GM19193 (cell line): ENCODE results near the gene TAF11L11.
"Not testable (repeated sequence)": the region's sequence is repeated elsewhere in the genome, so short reads cannot be mapped to it uniquely, and the experiment has no call there.

Source experiments
- POLR2A ChIP-seq: IDR thresholded peaks from 4 replicates; pipeline ENCODE4 v1.6.1; 2011; ENCODE audit not compliant: insufficient read depth, insufficient read length; ENCODE audit errors: extremely low read depth

Gene TAF11L11

GRCh38 chr5:17603880-17604279 lies at the start of gene TAF11L11:
TSS of gene TAF11L11 (plus strand) at chr5:17604183.
- TF ChIP-seq POLR2A, result not testable (repeated sequence)

GRCh38 chr5:17585658-17586057 lies 18.3 kb upstream of the TAF11L11 start, which contains the start of gene TAF11L7:
TSS of gene TAF11L7 (minus strand) at chr5:17585758.
- not testable (repeated sequence) for TF ChIP-seq POLR2A

GRCh38 chr5:17590860-17591259 lies 13.1 kb upstream of the TAF11L11 start, which contains the start of gene TAF11L8:
TSS of gene TAF11L8 (minus strand) at chr5:17590960.
- not testable (repeated sequence) for TF ChIP-seq POLR2A

- not testable (repeated sequence) for TF ChIP-seq POLR2A
Measured at GRCh38 chr5:17594255-17594654, 9.7 kb upstream of the TAF11L11 start, which contains the start of gene TAF11L9. TSS of gene TAF11L9 (minus strand) at chr5:17594394.

- not testable (repeated sequence) for TF ChIP-seq POLR2A
Measured at GRCh38 chr5:17597728-17598127, 6.3 kb upstream of the TAF11L11 start, which contains the start of gene TAF11L10. TSS of gene TAF11L10 (minus strand) at chr5:17597828.

- TF ChIP-seq POLR2A, result no peak
Measured at GRCh38 chr5:17604951-17605350, 968 bp downstream of the TAF11L11 start.

- not testable (repeated sequence) for TF ChIP-seq POLR2A
Measured at GRCh38 chr5:17610092-17610491, 6.1 kb downstream of the TAF11L11 start, which contains the start of gene TAF11L12. TSS of gene TAF11L12 (plus strand) at chr5:17610392.

GRCh38 chr5:17614872-17615605 lies 11.1 kb downstream of the TAF11L11 start:
- TF ChIP-seq POLR2A, result no peak

GRCh38 chr5:17619354-17619753 lies 15.4 kb downstream of the TAF11L11 start:
- TF ChIP-seq POLR2A, result no peak

GRCh38 chr5:17620627-17621026 lies 16.6 kb downstream of the TAF11L11 start:
- TF ChIP-seq POLR2A, result no peak

GRCh38 chr5:17625686-17626085 lies 21.7 kb downstream of the TAF11L11 start:
- no peak for TF ChIP-seq POLR2A

- TF ChIP-seq POLR2A, result not testable (repeated sequence)
Measured at GRCh38 chr5:17631788-17632187, 27.8 kb downstream of the TAF11L11 start, which contains the start of gene TAF11L13. TSS of gene TAF11L13 (plus strand) at chr5:17632088.

- TF ChIP-seq POLR2A, result no peak
Measured at GRCh38 chr5:17634160-17634559, 30.2 kb downstream of the TAF11L11 start, which contains the start of gene TAF11L14. TSS of gene TAF11L14 (plus strand) at chr5:17634460.
